Hepatocyte (in vitro differentiated cells): ENCODE measurements around the gene REG1B.

Source experiments
- CTCF ChIP-seq: fragments of 200-600 bp; sonication (generic); IDR thresholded peaks from 2 replicates; pipeline ENCODE4 v1.5.1; 2016; ENCODE audit warnings: antibody characterized with exemption, mild to moderate bottlenecking; ENCODE audit not compliant: poor library complexity
- EZH2 ChIP-seq: fragments of 200-600 bp; sonication (generic); IDR thresholded peaks from 2 replicates; pipeline ENCODE4 v1.6.1; 2016; ENCODE audit warnings: antibody characterized with exemption, mild to moderate bottlenecking, borderline replicate concordance

- TF ChIP-seq CTCF (no peak), EZH2 (no peak)
Observed at GRCh38 chr2:79125721-79125985, 37.9 kb upstream of the REG1B start.
